Measurements from ENCODE around the gene HSPBAP1. TPM values are rescaled to one million over a fixed set of nuclear protein-coding genes. Genes with fewer than 3 reads are reported as not detected.

HSPBAP1 gene
- total RNA-seq, result 10 to 100 TPM in 5 of 6 donors, 1 to 10 TPM in 1; 6.8 to 36.4 (median 13.9) TPM

GRCh38 chr3:122793568-122794416 is at the start of gene HSPBAP1:
TSS of gene HSPBAP1 (minus strand) at chr3:122793831. CDS start at chr3:122793680, 151 bp downstream.
- TF ChIP-seq EP300 (IDR thresholded peaks at IDR 0.05), result peak in 2 of 4 donors; percentile 68 to 72
- peak in 3 of 4 donors; percentile 13 to 83 (median 33) for TF ChIP-seq POLR2A (IDR thresholded peaks at IDR 0.05)
- TF ChIP-seq CTCF (IDR thresholded peaks at IDR 0.05), result no peak
- peak; percentile 59 to 83 for TF ChIP-seq POLR2AphosphoS5 (IDR thresholded peaks at IDR 0.05)
- H3K4me1 ChIP-seq, result peaks cover 13 to 25% (median 21%) of the 10 kb centered on the region in 4 donors
- no peaks in the 10 kb centered on the region for H3K9me3 ChIP-seq
- H3K27ac ChIP-seq, result peak within 1 kb of the TSS; percentile 88 to 99 (median 92)
- ATAC-seq (ENCODE audit: low FRiP score in 2 of 2), result peak; percentile 92
- H3K36me3 ChIP-seq, result no peaks in the 10 kb centered on the region
- H3K4me3 ChIP-seq, result peak within 1 kb of the TSS; percentile 31 to 79 (median 64)
- DNase-seq, result peak; percentile 96
- WGBS, 2 donors, result 1% methylated on average over 46 of the region's 46 CpGs
- H3K27me3 ChIP-seq, result no peaks in the 10 kb centered on the region

- WGBS, 2 donors, result 85 to 94% methylated on average over 2 of the region's 2 CpGs
- DNase-seq (no peak), ATAC-seq (ENCODE audit: low FRiP score in 2 of 2) (no peak)
- Histone ChIP-seq H3K9me3 (no peaks in the 10 kb centered on the region), H3K27me3 (no peaks in the 10 kb centered on the region), H3K4me1 (no peaks in the 10 kb centered on the region), H3K27ac (no peak overlapping the region), H3K36me3 (peaks cover 0 to 12% (median 2%) of the 10 kb centered on the region in 4 donors), H3K4me3 (no peak overlapping the region)
- no peak for TF ChIP-seq EP300 (IDR thresholded peaks at IDR 0.05)
- no peak for TF ChIP-seq CTCF (IDR thresholded peaks at IDR 0.05)
- TF ChIP-seq POLR2A (IDR thresholded peaks at IDR 0.05), result no peak
- TF ChIP-seq POLR2AphosphoS5 (IDR thresholded peaks at IDR 0.05), result no peak
Observed at GRCh38 chr3:122835590-122835989, 42.0 kb upstream of the HSPBAP1 start.

GRCh38 chr3:122828281-122828680 is 34.6 kb upstream of the HSPBAP1 start:
- no peak for TF ChIP-seq POLR2A (IDR thresholded peaks at IDR 0.05)
- no peak for TF ChIP-seq POLR2AphosphoS5 (IDR thresholded peaks at IDR 0.05)
- TF ChIP-seq CTCF (IDR thresholded peaks at IDR 0.05), result no peak
- TF ChIP-seq EP300 (IDR thresholded peaks at IDR 0.05), result no peak
- Histone ChIP-seq H3K4me1 (no peaks in the 10 kb centered on the region), H3K9me3 (no peaks in the 10 kb centered on the region), H3K27me3 (no peaks in the 10 kb centered on the region), H3K4me3 (no peak overlapping the region), H3K27ac (no peak overlapping the region), H3K36me3 (peaks cover 0 to 22% (median 2%) of the 10 kb centered on the region in 4 donors)
- ATAC-seq (ENCODE audit: low FRiP score in 2 of 2) (peak; percentile 38 to 49), DNase-seq (no peak)
- 87 to 91% methylated on average over 4 of the region's 4 CpGs for WGBS, 2 donors

- Histone ChIP-seq H3K27me3 (no peaks in the 10 kb centered on the region), H3K4me3 (no peak overlapping the region), H3K36me3 (peaks cover 0 to 18% (median 0%) of the 10 kb centered on the region in 4 donors), H3K27ac (no peak overlapping the region), H3K9me3 (no peaks in the 10 kb centered on the region), H3K4me1 (no peaks in the 10 kb centered on the region)
- WGBS, 2 donors, result 86 to 88% methylated on average over 1 of the region's 1 CpG
- DNase-seq (no peak), ATAC-seq (ENCODE audit: low FRiP score in 2 of 2) (no peak)
- TF ChIP-seq POLR2AphosphoS5 (IDR thresholded peaks at IDR 0.05) (no peak), POLR2A (IDR thresholded peaks at IDR 0.05) (no peak), EP300 (IDR thresholded peaks at IDR 0.05) (no peak), CTCF (IDR thresholded peaks at IDR 0.05) (no peak)
Observed at GRCh38 chr3:122826278-122826677, 32.6 kb upstream of the HSPBAP1 start.

Measured in upper lobe of left lung (tissue), 6 donors.